DND-41 (cell line): ENCODE measurements around the gene GMPR.

Source experiments
- EZH2 ChIP-seq: IDR thresholded peaks from 3 replicates; pipeline ENCODE4 v1.6.1; 2012; ENCODE audit warnings: borderline replicate concordance, low read depth, mild to moderate bottlenecking, moderate library complexity, low read length, inconsistent platforms; ENCODE audit not compliant: severe bottlenecking
- TF ChIP-seq, protein P1 (sequence below): IDR thresholded peaks from 2 replicates; pipeline ENCODE4 v1.5.1; 2012; ENCODE audit warnings: borderline replicate concordance, low read length, moderate library complexity, mild to moderate bottlenecking; ENCODE audit not compliant: poor library complexity, severe bottlenecking; ENCODE audit errors: extremely low read depth

DNA sequence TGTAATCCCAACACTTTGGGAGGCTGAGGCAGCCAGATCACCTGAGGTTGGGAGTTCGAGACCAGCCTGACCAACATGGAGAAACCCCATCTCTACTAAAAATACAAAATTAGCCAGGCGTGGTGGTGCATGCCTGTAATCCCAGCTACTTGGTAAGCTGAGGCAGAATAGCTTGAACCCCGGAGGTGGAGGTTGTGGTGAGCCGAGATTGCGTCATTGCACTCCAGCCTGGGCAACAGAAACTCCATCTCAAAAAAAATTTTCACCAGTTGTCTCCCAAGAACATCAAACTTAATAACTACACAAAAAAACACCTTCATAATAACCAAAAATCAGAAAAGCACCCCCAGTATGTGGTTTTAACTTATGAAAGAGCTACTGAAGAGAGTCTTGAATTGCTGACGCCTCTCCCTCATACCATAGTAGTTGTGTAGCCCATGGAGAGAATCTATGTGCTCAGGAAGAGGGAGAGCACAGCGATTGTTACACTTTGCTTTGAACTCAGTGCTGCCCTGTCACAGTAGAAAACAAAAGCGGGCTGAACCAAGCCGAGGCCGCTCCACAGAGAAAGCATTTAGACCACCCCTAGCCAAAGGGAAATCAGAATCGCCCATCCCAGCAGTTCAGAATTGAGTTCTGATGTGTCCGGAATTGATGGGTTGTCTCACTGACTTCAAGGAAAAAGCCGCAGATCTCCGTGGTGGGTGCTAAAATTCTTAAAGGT lies 42.0 kb upstream of the GMPR start:
- TF ChIP-seq, protein P1, sequence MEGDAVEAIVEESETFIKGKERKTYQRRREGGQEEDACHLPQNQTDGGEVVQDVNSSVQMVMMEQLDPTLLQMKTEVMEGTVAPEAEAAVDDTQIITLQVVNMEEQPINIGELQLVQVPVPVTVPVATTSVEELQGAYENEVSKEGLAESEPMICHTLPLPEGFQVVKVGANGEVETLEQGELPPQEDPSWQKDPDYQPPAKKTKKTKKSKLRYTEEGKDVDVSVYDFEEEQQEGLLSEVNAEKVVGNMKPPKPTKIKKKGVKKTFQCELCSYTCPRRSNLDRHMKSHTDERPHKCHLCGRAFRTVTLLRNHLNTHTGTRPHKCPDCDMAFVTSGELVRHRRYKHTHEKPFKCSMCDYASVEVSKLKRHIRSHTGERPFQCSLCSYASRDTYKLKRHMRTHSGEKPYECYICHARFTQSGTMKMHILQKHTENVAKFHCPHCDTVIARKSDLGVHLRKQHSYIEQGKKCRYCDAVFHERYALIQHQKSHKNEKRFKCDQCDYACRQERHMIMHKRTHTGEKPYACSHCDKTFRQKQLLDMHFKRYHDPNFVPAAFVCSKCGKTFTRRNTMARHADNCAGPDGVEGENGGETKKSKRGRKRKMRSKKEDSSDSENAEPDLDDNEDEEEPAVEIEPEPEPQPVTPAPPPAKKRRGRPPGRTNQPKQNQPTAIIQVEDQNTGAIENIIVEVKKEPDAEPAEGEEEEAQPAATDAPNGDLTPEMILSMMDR = no peak
- TF ChIP-seq EZH2 = no peak
